Upper lobe of left lung (tissue), 4 donors: ENCODE measurements around the gene SPNS3.

Experiments
- POLR2A ChIP-seq, 4 donors: fragments of 450-650 bp; IDR thresholded peaks; one replicate each; pipeline ENCODE4 v1.5.1; 2016 to 2017; ENCODE audit warnings: antibody characterized with exemption in 4 of 4, mild to moderate bottlenecking in 2 of 4
- TF ChIP-seq, protein P1 (sequence below), 6 experiments: fragments of 450-650 bp in 4 of 6; fragments of 200-600 bp in 2 of 6; sonication (generic) in 2 of 6; IDR thresholded peaks; one replicate each; pipeline ENCODE4 v1.5.1; 2016 to 2019; ENCODE audit warnings: antibody characterized with exemption in 6 of 6

DNA sequence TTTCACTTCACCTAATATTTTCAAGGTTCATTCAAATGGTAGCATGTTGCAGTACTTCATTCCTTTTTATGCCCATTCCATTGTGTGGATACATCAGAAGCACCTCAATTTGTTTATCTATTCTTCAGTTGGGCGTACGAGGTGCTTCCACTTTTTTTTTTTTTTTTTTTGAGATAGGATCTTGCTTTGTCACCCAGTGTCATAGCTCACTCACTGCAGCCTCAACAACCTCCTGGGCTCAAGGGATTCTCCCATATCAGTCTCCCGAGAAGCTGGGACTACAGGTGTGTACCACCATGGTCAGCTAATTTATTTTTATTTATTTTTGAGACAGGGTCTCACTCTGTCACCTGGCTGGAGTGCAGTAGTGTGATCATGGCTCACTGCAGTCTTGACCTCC lies 22.5 kb upstream of the SPNS3 start:
- TF ChIP-seq, protein P1, sequence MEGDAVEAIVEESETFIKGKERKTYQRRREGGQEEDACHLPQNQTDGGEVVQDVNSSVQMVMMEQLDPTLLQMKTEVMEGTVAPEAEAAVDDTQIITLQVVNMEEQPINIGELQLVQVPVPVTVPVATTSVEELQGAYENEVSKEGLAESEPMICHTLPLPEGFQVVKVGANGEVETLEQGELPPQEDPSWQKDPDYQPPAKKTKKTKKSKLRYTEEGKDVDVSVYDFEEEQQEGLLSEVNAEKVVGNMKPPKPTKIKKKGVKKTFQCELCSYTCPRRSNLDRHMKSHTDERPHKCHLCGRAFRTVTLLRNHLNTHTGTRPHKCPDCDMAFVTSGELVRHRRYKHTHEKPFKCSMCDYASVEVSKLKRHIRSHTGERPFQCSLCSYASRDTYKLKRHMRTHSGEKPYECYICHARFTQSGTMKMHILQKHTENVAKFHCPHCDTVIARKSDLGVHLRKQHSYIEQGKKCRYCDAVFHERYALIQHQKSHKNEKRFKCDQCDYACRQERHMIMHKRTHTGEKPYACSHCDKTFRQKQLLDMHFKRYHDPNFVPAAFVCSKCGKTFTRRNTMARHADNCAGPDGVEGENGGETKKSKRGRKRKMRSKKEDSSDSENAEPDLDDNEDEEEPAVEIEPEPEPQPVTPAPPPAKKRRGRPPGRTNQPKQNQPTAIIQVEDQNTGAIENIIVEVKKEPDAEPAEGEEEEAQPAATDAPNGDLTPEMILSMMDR (IDR thresholded peaks at IDR 0.05): no peak
- no peak for TF ChIP-seq POLR2A (IDR thresholded peaks at IDR 0.05)
